Central memory CD4-positive, alpha-beta T cell (primary cell): ENCODE results near the gene RPP25.
"Not testable (repeated sequence)": the region's sequence is repeated elsewhere in the genome, so short reads cannot be mapped to it uniquely, and the experiment has no call there.

ENCODE experiments used
- DNase-seq: peaks from one replicate; pipeline ENCODE4 v3.0.0; 2022

RPP25 gene

DNA sequence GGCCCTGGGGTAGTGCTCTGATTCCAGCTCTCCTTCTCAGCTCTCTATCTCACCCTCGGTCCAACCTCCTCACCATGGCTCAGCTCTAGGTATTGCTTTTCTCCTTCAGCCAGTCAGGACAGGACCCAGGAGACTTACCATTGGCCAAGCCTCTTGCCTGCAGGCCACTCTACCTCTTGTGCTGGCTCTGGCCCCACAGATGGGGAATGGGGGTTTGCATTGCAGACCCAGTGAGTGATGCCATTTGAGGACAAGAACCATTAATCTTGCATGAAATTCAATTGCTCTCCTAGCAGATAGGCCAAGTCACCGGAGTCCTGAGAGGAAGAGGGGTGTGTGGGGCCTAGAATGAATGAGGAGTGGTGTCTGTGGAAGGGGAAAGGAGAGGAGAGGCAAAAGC, 6.1 kb upstream of the RPP25 start:
- DNase-seq, result no peak

DNA sequence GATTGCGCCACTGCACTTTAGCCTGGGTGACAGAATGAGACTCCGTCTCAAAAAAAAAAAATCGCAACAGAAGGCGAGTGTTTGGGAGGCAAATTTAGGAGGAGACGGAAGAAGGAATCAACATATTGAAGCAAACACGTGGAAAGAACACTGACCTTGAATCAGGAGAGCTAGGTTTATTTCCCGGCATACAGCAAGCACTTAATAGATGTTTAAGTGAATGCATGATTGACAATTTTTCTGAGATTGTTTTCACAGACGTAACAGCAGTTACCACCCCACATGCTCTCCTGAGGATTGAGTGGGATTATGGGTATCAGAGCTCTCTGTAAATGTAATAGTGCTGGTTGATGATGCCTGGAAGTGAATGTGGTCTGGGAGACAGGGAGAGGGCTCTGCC, 5.6 kb upstream of the RPP25 start:
- no peak for DNase-seq

DNA sequence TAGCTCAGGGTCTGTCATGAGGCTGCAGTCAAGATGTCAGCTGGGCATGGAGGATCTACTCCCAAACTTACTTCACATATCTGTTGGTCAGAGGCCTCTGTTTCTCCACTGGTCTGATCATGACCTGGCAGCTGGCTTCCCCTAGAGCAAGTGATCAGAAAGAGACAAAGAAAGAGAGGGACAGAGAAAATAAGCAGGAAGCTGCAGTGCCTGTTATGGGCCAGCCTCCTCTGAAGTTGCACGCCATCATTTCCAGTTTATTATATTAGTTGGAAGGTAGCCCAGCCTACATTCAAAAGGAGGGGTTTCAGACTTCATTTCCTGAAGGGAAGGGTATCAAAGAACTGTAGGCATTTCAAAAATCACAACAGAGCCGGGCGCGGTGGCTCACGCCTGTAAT, 5.0 kb upstream of the RPP25 start:
- DNase-seq, result no peak

DNA sequence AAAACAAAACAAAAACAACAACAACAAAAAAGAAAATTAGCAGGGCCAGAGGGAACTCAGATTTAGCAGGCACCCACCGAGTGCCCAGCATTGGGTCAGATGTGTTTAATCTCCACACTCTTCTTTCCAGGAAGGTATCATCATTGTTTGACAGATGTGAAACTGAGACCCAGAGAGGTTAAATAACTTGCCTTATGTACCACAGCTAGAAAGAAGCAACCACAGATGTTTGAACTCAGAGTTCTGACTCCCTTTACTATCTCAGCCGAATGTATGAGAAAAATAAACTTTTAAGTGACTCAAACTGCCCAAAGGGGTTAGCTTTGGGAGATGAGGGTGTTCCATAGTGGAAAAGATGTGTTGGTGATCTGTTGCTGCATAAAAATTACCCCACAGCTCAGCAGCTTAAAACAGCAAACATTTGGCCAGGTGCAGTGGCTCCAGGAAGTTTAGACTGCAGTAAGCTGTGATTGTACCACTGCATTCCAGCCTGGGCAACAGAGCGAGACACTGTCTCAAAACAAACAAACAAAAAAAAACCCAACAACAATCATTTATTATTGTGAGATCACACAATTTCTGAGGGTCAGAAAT, 4.5 kb upstream of the RPP25 start:
- no peak for DNase-seq

DNA sequence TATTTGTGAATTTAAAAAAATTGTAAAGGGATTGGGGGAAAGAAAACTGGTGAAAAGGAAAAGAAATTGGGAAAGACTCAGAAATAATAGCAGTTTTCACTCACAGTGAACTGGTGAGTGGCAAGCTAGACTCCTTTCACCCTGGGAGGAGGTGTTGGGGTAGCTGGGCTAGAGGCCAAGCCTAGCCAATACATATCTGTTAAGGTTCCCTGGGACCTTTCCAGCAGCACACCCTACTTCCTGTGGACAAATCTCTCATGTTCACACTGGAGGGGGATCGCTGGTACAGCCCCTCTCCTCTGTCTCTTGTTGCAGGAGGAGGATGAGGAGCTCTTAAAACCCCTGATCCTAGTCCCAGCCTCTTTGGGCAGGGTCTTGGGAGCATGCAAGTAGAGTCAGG, 3.7 kb upstream of the RPP25 start:
- no peak for DNase-seq

DNA sequence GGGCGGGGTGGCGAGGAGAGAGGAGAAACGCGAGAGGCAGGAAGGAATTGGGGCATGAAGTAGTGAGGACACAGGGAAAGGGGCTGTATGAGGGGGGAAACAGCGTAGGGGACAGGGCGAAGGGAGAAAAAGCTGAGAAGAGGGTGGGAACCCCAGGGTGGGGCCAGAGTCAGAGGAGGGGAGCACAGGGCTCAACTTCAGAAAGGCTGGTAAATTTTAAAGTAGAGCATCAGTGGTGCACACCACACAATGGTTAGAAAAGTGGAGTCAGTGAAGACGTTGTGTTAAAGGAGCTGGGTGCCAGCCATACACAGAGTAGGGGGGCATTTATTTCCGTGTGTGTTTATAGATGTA, 3.0 kb upstream of the RPP25 start:
- no peak for DNase-seq

DNA sequence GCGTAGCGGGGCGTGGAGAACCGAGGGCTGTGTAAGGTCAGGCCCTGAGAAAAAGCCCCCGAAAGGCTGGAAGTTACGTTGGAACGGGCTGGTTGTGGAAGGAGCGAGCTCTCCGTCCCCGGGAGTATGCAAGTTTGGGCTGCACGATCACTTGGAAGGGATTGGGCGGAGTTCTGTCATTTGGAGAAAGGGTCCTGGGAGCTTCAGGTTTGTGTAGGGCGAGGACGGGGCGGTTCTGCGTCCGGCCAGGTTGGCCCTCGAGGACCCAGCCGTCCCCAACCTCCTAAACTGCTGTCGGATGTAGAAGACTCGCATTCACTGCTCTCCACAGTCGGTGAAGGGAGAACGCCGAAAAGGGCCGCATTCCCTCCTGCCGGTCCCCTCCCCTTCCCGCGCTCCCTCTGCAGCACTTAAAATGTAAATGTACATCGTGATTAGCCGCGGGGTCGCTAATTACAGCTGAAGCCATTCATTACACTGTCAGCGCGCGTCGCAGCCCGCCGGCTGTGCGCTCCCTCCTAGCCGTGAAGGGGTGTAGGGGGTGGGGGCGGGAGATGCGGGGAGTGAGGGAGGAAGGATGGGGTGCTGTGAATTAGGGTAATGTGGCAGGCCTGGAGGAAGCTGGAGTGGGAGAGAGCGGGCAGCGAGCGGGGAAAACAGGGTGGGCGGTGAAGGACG, 2.5 kb upstream of the RPP25 start:
- DNase-seq, result no peak

DNA sequence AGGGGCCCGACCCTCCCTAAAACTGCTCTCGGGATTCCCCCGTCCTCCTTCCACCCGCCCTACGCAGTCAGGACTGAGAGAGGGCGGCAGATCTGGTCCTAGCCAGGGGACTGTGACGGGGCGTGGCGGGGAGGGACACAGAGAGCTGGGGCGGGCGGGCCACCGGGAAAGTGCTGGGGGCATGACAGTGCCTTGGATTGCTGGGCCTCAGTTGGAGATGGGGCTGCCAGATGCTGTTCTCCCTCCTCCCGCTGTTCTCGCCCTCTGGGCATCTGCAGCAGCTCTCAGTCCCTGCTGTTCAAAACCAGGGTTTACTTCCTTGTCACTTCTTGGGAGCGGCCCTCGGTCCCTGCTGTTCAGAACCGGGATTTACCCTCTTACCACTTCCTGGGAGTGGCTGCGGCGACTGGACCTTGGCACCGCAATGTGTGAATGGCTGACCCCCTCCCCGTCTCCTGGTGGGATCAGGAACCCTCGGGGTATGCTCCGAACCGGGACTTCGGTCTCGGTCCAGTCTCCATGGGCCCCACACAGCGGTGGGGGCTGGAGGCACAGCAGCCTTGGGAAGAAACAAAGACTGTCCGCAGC, 1.8 kb upstream of the RPP25 start:
- DNase-seq, result no peak

DNA sequence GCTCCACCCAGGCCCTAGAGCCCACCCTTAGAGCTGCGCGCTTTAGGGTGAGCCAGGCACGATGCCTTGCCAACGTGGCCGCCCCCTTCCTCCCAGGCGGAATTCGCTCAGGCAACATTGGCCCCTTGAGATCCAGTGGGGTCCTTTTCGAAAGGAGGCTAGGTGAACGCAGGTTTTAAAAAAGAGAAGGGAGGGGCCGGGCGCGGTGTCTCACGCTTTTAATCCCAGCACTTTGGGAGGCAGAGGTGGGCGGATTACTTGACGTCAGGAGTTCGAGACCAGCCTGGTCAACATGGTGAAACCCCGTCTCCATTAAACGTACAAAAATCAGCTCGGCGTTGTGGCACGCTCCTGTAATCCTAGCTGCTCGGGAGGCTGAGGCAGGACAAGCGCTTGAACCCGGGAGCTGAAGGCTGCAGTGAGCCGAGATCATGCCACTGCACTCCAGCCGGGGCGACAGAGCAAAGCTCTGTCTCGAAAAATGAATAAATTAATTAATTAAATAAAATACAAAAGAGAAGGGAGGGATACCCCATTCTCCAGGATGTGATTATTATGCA, 984 bp upstream of the RPP25 start:
- no peak for DNase-seq

DNA sequence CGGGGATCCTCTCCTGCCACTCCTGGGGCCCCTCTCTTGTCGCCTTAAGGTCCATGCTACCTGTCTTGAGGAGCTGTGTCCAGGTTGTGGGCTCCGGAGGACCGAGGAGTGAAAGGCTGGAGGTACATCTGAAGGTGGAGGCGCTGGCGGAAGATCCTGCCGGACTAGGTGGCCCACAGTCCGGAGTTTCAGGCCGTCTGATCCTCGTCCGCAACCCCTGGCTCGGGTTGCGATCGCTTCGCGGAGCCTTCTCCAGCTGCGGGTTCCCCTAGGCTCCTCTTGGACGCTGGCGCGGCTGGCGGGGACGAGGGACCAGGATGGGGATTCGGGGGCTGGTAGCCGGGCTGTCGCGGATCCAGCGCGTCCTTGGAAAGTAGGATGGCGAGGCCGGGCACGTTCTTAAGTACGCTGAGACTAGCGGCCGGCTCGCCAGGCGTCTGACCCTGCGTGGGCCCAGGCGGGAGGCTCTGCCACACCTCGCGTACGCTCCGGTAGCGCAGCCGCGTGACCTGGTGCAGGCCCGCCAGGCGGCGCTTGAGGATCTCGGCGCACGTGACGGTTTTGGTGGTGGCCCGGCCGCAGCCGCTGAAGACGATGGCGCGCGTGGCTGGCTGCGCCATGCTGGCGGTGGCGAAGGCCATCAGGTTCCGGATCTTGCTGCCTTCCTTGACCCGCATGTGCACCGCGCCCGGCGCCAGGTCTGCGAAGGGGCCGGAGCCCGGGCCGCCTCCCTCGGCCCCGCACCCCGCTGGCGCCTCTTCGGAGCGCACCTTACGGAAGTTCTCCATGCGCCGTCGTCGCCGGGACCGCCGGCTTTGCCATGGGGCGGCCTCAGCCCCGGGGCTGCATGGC, 550 bp downstream of the RPP25 start:
- DNase-seq, result peak; percentile 48

DNA sequence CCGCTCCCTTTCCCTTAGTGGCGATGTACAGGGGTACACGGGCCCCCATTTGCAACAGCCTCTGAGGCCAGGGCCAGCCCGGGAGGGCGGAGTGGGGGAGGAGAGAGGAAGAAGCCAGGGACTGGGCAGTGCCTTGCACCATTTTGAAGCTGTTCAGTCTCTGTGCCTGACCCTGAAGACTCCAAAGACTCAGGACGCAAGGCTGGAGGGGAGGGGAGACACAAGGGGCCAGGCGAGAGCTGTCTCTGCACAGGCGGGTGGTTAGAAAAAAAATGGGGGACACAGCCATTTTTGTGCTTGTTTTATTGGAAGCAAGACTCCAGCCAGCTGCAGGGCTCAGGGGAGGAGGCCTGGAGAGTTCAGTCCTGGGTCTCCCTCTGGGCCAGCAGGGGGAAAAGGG, 1.6 kb downstream of the RPP25 start:
- no peak for DNase-seq

DNA sequence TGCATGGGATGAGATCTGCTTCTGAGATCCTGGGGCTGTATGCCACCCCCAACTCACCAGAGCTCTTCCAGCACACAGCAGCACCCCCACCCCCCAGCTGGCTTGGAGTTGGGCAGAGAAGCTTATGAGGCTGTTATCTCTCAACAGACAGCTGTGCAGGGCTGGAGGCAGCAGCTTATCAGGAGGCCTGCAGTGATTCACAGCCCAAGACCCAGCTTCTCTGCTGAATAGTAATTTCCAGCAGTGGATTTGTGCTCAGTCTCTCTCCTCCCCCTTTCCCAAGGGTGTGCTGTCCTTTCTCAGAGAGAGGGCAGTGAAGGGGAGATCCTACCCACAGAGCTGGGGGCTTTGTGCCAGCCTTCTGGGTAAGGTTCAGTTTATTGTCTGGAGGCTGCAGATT, 2.1 kb downstream of the RPP25 start:
- no peak for DNase-seq

DNA sequence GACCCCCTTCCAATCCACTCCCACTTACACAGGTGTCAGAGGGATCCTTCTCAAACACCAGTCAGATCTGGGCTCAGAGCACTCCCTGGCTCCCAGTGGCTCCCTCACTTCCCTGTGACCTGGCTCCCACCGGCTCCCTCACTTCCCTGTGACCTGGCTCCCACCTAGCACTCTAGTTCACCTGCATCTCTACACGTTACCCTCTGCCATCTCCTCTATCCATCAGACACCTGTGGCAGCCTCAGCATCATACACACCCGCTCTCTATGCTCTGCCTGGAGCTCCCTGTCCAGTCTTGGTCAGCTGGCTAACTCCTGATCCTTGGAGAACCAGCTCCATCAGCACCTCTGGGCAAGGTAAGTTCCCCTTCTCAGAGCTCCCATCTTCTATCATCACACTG, 5.6 kb downstream of the RPP25 start:
- no peak for DNase-seq

DNA sequence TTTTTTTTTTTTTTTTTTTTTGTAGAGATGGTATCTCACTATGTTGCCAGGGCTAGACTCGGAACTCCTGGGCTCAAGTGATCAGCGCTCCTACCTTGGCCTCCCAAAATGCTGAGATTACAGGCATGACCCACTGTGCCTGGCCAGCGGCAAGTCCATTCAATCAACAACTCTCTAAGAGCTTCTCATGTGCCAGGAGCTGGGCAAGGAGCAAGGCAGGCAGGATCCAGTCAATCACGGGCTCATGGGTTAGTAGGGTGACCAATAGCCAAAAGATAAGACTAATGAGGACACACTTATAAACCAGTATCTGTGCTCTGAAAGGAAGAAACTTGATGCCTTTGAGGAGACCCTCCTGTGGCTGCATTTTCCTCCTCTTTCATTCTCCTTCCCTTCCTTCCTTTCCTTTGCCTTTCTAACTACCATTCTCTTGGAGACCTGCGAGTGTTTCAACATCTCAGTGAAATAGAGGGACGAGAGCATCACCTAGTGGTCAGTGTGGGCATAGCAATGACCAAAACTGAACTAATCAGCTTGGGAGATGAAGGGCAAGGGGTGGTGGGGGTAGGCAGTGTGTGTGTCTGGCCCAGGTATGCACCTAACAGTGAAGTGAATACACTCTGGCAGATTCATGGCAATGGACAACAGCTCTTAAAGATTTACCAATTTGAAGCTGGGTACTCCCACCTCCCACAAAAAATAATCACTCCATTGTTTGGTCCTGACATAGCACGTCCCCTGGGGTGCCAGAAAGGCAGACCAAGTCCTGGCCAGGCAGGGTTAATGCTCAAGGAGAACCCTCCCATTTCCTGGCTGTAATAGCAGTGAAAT, 6.3 kb downstream of the RPP25 start:
- peak; percentile 70 for DNase-seq

DNA sequence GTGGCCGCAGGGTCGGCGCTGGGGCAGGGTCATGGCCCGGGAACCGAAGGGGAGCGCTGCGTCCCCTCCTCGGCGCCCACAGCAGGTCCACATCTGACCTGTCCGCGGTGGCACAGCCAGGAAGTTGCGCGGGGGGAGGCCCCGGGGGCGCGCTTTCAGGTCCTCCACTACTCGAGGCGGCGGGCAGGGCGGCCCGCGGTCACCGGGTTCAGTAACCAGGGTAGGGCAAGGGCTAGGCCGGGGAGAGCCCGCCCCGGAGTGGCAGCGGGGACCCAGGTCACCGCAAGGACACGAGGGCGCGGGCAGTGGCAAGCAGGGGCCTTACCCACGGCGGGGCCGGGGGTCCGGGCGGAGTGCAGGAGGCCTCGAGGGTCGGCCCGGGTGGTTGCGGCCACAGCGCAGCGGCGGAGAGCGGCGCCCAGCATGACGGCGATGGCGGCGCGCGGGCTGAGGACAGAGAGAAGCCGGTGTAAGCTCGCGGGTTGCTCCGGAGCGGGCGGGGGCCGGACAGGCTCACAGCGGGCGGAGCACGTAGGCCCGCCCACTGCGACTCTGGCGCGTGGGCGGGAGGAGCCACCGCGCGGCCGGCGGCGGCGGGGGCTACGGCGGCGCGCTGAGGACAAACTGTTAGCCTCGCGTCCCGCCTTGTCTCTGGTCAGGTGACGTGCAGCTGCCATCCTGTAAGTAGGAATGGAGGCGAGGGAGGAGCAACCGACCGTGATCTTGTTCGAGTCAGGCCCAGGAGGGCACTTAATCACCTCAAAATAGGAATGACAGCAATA, 18.8 kb downstream of the RPP25 start, which contains the start of gene COX5A:
COX5A (minus strand) TSS at position 484 of the 782 bp plus-strand sequence; CDS start at position 425, 59 bp downstream.
- DNase-seq, result peak; percentile 95

DNA sequence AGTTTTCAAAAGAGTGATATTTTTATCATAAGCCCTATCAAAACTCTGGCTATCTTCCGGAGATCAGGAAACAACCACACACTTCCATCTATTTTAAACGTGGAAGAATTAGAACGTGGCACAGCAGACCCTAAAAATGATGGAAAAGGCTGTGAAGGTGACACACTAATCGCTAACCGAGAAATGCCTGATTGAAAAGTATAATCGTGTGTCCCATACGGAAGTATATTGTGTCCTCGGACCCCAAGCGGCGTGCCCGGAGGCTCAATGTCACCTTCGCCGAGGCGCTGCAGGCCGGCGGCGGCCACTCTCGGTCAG, 19.3 kb downstream of the RPP25 start:
- no peak for DNase-seq

DNA sequence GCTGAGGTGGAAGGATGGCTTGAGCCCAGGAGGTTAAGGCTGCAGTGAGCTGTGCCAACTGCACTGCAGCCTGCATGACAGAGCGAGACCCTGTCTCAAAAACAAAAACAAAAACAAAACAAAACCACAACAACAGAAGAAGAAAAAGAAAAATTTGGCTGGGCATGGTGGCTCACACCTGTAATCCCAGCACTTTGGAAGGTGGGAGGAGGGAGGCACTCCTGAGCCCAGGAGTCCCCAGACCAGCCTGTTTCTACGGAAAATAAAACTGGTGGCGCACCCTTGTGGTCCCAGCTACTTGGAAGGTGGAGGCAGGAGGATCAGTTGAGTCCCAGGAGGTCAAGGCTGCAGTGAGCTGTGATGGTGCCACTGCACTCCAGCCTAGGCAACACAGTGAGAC, 21.4 kb downstream of the RPP25 start:
- DNase-seq, result not testable (repeated sequence)

DNA sequence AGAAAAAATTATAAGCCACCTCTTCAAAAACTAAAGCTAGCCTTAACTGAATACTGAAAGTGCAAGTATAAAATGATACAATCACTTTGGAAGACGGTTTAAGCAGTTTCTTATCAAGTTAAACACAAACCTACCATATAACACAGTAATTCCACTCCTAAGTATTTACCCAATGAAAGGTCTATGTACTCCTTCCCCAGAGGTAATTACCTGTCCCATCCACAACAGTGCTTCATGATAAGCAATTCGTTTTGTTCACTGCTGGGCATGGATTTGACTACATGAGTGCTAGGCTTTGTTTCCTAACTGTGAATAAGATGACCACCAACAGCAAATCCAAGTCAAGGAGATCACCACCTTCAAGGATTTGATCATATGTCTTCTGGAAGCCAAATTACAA, 23.0 kb downstream of the RPP25 start:
- DNase-seq, result no peak

DNA sequence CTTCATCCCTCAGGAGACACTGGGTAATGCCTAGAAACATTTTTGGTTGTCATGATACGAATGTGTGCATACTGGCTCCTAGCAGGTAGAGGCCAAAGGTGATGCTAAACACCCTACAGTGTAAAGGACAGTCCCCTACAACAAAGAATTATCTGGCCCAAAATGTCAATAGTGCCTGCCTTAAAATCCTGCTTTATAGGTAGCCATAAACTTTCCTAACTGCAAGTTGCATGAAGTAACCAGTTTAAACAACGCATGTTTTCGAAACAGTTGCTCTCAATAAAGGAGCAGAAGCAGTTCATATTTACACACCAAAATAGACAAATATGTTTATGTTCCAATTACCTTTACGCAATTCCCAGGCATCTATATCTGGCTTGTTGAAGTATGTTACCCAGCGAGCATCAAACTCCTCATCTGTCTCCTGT, 27.8 kb downstream of the RPP25 start:
- no peak for DNase-seq

DNA sequence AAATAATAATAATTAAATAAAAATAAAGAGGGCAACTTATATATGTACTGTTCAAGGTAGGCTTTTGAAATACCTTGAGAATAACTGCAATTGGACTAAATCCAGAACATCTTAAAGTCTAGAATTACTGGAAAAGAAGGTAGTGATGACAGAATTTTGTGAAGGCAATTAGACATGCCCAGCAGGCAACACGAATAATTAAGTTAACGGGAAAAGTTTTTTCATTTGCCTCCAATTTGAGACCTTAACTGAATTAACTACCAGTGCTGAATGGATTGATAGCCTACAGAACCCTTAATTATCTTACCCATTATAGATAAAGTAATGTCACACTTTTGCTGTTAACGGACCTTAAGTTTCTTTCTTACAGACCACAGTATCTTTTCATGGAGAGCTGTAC, 32.0 kb downstream of the RPP25 start:
- no peak for DNase-seq

DNA sequence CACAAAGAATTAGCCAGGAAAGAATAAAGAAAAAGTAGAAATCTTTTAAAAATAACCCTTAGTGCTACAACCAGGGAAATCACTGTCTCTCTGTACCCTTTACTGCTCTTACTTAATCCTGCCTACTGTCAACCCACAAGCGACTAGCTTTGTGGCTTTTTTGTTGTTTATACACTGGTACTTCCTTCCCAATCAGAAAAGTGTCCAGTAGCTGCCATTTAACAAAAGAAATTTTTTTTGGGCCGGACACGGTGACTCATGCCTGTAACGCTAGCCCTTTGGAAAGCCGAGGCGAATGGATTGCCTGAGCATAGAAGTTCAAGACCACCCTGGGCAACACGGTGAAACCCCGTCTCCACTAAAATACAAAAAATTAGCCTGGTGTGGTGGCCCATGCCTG, 36.1 kb downstream of the RPP25 start:
- DNase-seq, result no peak

DNA sequence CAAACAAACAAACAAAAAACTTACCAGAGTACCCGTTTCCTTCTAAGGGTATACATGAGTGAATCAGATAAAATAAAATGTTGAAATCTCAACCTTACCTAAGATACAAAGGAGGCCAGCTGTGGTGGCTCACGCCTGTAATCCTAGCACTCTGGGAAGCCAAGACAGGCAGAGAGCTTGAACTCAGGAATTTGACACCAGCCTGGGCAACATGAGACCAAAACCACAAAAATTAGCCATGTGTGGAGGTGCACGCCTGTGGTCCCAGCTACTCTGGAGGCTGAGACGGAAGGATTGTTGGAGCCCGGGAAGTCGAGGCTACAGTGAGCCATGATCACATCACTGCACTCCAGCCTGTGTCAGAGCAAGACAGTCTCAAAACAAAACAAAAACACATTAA, 38.9 kb downstream of the RPP25 start:
- DNase-seq, result no peak
